ENCODE data around the gene PMM2.

Gene PMM2

GRCh38 chr16:8812162-8812843, 14.7 kb downstream of the PMM2 start:
- no peak overlapping the region for H3K4me3 ChIP-seq (ENCODE audit: control insufficient read depth, low read depth, low read length)
- no peak for TF ChIP-seq CTCF (IDR thresholded peaks at IDR 0.05; ENCODE audit: control insufficient read depth, insufficient read depth, low read depth, low read length, missing control alignments)
- DNase-seq (ENCODE audit: low read depth) = no peak

- DNase-seq (ENCODE audit: low read depth) = no peak
Measured at GRCh38 chr16:8814095-8814806, 16.6 kb downstream of the PMM2 start.

GRCh38 chr16:8816967-8817655, 19.5 kb downstream of the PMM2 start:
- no peak for TF ChIP-seq CTCF (IDR thresholded peaks at IDR 0.05; ENCODE audit: control insufficient read depth, insufficient read depth, low read depth, low read length, missing control alignments)
- no peak overlapping the region for H3K4me3 ChIP-seq (ENCODE audit: control insufficient read depth, low read depth, low read length)
- no peak for DNase-seq (ENCODE audit: low read depth)

More at GRCh38 chr16:8814095-8814806, 16.6 kb downstream of the PMM2 start:
- TF ChIP-seq CTCF (IDR thresholded peaks at IDR 0.05; ENCODE audit: control insufficient read depth, insufficient read depth, low read depth, low read length, missing control alignments) = no peak
- H3K4me3 ChIP-seq (ENCODE audit: control insufficient read depth, low read depth, low read length) = no peak overlapping the region

GRCh38 chr16:8818504-8819270, 21.0 kb downstream of the PMM2 start:
- no peak for TF ChIP-seq CTCF (IDR thresholded peaks at IDR 0.05; ENCODE audit: control insufficient read depth, insufficient read depth, low read depth, low read length, missing control alignments)
- no peak for DNase-seq (ENCODE audit: low read depth)

GRCh38 chr16:8819411-8820034, 21.9 kb downstream of the PMM2 start:
- no peak for TF ChIP-seq CTCF (IDR thresholded peaks at IDR 0.05; ENCODE audit: control insufficient read depth, insufficient read depth, low read depth, low read length, missing control alignments)
- DNase-seq (ENCODE audit: low read depth) = no peak
- H3K4me3 ChIP-seq (ENCODE audit: control insufficient read depth, low read depth, low read length) = no peak overlapping the region

More at GRCh38 chr16:8818504-8819270, 21.0 kb downstream of the PMM2 start:
- no peak overlapping the region for H3K4me3 ChIP-seq (ENCODE audit: control insufficient read depth, low read depth, low read length)

GRCh38 chr16:8822403-8822802, 24.8 kb downstream of the PMM2 start:
- DNase-seq (ENCODE audit: low read depth) = no peak
- H3K4me3 ChIP-seq (ENCODE audit: control insufficient read depth, low read depth, low read length) = no peak overlapping the region
- no peak for TF ChIP-seq CTCF (IDR thresholded peaks at IDR 0.05; ENCODE audit: control insufficient read depth, insufficient read depth, low read depth, low read length, missing control alignments)
